ENCODE data around the gene ACACA. TPM values are rescaled to one million over a fixed set of nuclear protein-coding genes. Genes with fewer than 3 reads are reported as not detected.
"Not testable (repeated sequence)": the region's sequence is repeated elsewhere in the genome, so short reads cannot be mapped to it uniquely, and the experiment has no call there.

ACACA gene
- total RNA-seq, result 74.6 TPM

- DNase-seq (ENCODE audit: low spot score), result peak; percentile 58
Observed at GRCh38 chr17:37406635-37407461, at the start of gene ACACA, which contains the start of gene TADA2A. Gene ACACA, minus strand, starts transcription at chr17:37406836. Its CDS starts 537 bp downstream, at chr17:37406299. Gene TADA2A, plus strand, starts transcription at chr17:37406886. Its CDS starts 4,480 bp downstream, at chr17:37411366.

GRCh38 chr17:37450112-37450511, 43.5 kb upstream of the ACACA start:
- DNase-seq (ENCODE audit: low spot score), result no peak

- no peak for DNase-seq (ENCODE audit: low spot score)
Observed at GRCh38 chr17:37447641-37448040, 41.0 kb upstream of the ACACA start.

DNA sequence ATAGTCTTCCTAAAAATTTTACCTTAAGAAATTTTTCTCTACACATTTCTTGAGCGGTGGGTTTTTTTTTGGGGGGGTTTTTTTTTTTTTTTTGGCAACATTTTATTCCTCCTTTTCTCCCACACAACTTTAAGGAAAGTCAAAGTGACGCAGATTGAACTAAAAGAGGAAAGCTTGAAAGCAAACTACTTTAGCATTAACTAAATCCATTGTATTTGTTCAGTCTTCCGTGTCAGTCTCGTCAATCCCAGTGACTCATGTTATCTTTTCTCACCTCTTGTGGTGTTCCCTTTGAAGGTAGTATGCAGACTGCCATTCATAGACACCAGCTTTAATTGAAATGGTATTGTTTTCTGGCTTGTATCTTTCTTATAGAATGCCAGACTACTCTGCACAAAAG, 39.4 kb upstream of the ACACA start:
- DNase-seq (ENCODE audit: low spot score), result no peak

DNA sequence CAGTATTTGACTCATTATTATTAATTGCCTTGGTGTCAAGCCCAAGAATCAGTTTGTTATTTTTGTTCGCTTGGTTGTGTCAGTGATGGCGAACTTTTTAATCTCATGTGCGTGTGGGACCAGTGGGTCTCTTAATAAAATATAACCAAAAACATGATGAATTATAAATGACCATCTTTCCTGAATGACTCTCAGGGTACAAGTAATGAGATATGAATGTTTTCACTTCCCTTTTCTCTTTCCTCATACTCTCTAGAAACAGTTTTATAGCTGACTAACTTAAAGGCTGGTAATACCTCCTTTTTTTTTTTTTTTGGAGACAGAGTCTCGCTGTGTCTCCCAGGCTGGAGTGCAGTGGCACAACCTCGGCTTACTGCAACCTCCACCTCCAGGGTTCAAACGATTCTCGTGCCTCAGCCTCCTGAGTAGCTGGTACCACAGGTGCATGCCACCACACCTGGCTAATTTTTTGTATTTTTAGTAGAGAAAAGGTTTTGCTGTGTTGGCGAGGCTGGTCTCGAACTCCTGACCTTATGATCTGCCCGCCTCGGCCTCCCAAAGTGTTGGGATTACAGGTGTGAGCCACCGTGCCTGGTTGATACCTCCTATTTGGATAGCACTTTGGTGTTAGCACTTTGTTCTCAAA, 34.9 kb upstream of the ACACA start:
- DNase-seq (ENCODE audit: low spot score), result not testable (repeated sequence)

GRCh38 chr17:37440424-37440823, 33.8 kb upstream of the ACACA start:
- DNase-seq (ENCODE audit: low spot score), result no peak

DNA sequence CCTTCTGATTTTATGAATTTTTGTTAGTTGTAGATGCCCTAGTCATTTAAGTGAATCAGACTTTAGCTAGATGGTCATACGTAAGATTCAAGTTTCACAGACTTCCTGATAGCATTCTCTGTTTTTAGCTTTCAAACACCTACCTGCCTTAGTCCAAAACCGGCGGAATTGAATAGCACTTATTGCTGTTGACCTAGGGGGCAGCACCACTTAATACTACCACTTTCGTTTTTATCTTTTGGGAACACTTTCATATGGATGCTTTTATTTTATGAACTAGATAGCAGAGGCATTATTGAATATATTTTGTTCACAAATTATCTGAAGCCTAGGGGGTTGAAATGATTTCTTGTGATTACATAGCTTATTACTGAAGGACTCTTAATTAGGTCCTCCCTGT, 31.5 kb upstream of the ACACA start:
- no peak for DNase-seq (ENCODE audit: low spot score)

- DNase-seq (ENCODE audit: low spot score), result no peak
Observed at GRCh38 chr17:37432671-37433070, 26.0 kb upstream of the ACACA start.

- no peak for DNase-seq (ENCODE audit: low spot score)
Observed at GRCh38 chr17:37430051-37430627, 23.5 kb upstream of the ACACA start.

- DNase-seq (ENCODE audit: low spot score), result no peak
Observed at GRCh38 chr17:37429453-37429852, 22.8 kb upstream of the ACACA start.

DNA sequence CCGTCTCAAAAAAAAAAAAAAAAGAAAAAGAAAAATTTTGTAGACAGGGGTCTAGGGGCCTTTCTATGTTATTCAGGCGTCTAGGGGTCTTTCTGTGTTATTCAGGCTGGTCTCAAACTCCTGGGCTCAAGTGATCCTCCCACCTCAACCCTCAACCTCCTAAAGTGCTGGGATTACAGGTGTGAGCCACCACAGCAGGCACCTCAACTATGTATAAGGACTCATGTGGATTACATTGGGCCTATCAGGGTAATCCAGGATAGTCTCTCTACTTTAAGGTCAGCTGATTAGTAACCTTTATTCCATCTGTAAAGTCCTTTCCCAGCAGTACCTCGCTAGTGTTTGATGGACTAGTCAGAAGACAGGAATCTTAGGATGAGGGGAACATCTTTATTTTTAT, 22.4 kb upstream of the ACACA start:
- DNase-seq (ENCODE audit: low spot score), result no peak

GRCh38 chr17:37425268-37425667, 18.6 kb upstream of the ACACA start:
- DNase-seq (ENCODE audit: low spot score), result no peak

GRCh38 chr17:37422971-37423625, 16.5 kb upstream of the ACACA start:
- DNase-seq (ENCODE audit: low spot score), result no peak

- DNase-seq (ENCODE audit: low spot score), result no peak
Observed at GRCh38 chr17:37417852-37418251, 11.2 kb upstream of the ACACA start.

DNA sequence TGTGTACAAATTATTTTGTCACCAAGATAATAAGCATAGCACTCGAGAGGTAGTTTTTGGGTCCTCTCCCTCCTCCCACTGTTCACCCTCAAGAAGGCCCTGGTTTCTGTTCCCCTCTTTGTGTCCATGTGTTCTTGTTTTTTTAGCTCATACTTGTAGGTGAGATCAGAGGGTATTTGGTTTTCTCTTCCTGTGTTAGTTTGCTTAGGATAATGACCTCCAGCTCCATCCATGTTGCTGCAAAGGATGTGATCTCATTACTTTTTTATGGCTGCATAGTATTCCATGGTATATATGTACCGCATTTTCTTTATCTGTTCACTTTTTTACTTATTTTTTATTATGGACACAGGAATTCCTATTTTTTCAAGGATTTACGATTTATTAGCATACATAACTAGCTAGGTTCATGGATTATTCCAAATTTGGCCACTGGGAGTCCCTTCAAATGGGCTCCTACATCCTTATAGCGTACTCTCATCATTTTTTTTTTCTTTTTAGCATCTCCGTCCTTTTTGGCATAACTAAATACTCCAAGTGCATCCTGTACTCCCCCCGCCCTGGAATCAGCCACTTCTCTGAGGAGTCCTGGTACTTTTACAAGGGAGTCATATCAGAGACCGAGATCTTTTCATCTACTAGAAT, 7.4 kb upstream of the ACACA start:
- no peak for DNase-seq (ENCODE audit: low spot score)

GRCh38 chr17:37410357-37410756, 3.7 kb upstream of the ACACA start:
- no peak for DNase-seq (ENCODE audit: low spot score)

GRCh38 chr17:37408145-37408479, 1.5 kb upstream of the ACACA start:
- DNase-seq (ENCODE audit: low spot score), result not testable (repeated sequence)

GRCh38 chr17:37405955-37406634, 541 bp downstream of the ACACA start:
- DNase-seq (ENCODE audit: low spot score), result no peak

- not testable (repeated sequence) for DNase-seq (ENCODE audit: low spot score)
Observed at GRCh38 chr17:37405522-37405921, 1.1 kb downstream of the ACACA start.

GRCh38 chr17:37400505-37400904, 6.1 kb downstream of the ACACA start:
- no peak for DNase-seq (ENCODE audit: low spot score)

GRCh38 chr17:37399265-37399803, 7.3 kb downstream of the ACACA start:
- no peak for DNase-seq (ENCODE audit: low spot score)

All from mucosa of gallbladder (tissue), 1 donor.